Epithelial cell of alveolus of lung (primary cell): ENCODE results near the gene GPRC5D. TPM values are rescaled to one million over a fixed set of nuclear protein-coding genes. Genes with fewer than 3 reads are reported as not detected.

Source experiments
- total RNA-seq: library from RNA; depleted of rRNA; stranded (reverse); fragments of >200 nt; gene quantifications from 2 replicates; pipeline ENCODE4 v1.2.1, GENCODE V29; 2015

The GPRC5D gene
- total RNA-seq: not detected in 2 replicates

GRCh38 chr12:12952036-12952435 lies at the start of gene GPRC5D:
TSS of gene GPRC5D (minus strand) at chr12:12952170. CDS start at chr12:12950384, 1,786 bp downstream.

GRCh38 chr12:12999959-13000615 lies 48.1 kb upstream of the GPRC5D start, which contains the start of gene HEBP1:
TSS of gene HEBP1 (minus strand) at chr12:13000265. CDS start at chr12:13000114, 151 bp downstream.

GRCh38 chr12:12891080-12891880 lies 60.7 kb downstream of the GPRC5D start, which contains the start of gene GPRC5A:
TSS of gene GPRC5A (plus strand) at chr12:12891562. CDS start at chr12:12908250, 16,688 bp downstream.

Other genes starting within 250 kb of the GPRC5D start
- gene CDKN1B, start 234.8 kb downstream of the GPRC5D start, total RNA-seq: 26.8 and 68.6 TPM in 2 replicates
- gene APOLD1, start 166.5 kb downstream of the GPRC5D start, total RNA-seq: 2.8 and 15.8 TPM in 2 replicates
- gene DDX47, start 138.8 kb downstream of the GPRC5D start, total RNA-seq: 52.7 and 64.0 TPM in 2 replicates
- gene GPRC5A, start 60.6 kb downstream of the GPRC5D start, total RNA-seq: 9.4 and 35.4 TPM in 2 replicates
- 11.4 and 32.8 TPM in 2 replicates for gene HEBP1, start 48.1 kb upstream of the GPRC5D start, total RNA-seq
- gene FAM234B, start 92.2 kb upstream of the GPRC5D start, total RNA-seq: 4.7 and 8.1 TPM in 2 replicates
- gene GSG1, start 151.5 kb upstream of the GPRC5D start, total RNA-seq: 0.26 TPM in 1 of 2 replicates, not detected in the other
- gene EMP1, start 244.6 kb upstream of the GPRC5D start, total RNA-seq: 143 and 190 TPM in 2 replicates